Renal cortex interstitium (tissue), 11 donors: ENCODE measurements around the gene PPP4R1. TPM values are rescaled to one million over a fixed set of nuclear protein-coding genes. Genes with fewer than 3 reads are reported as not detected.

Experiments
- DNase-seq, 11 donors: peaks; one replicate each; pipeline ENCODE4 v3.0.0-alpha.2; 2013; ENCODE audit warnings: low read depth in 9 of 11, low spot score in 4 of 11; ENCODE audit errors: extremely low read depth in 1 of 11
- polyA plus RNA-seq, 3 donors: library from polyadenylated mRNA; unstranded; fragments of 120-200 nt; gene quantifications; one replicate each; pipeline ENCODE4 v1.2.1, GENCODE V29; 2013; ENCODE audit not compliant: insufficient read length in 3 of 3

PPP4R1 gene
- polyA plus RNA-seq, 3 donors: 85.1 to 90.8 (median 90.4) TPM

- no peak for DNase-seq
Measured at GRCh38 chr18:9638886-9639285, 24.5 kb upstream of the PPP4R1 start.

GRCh38 chr18:9637036-9637767 lies 22.8 kb upstream of the PPP4R1 start:
- no peak for DNase-seq

GRCh38 chr18:9634856-9635255 lies 20.5 kb upstream of the PPP4R1 start:
- no peak for DNase-seq

GRCh38 chr18:9631814-9632496 lies 17.6 kb upstream of the PPP4R1 start:
- DNase-seq: no peak

GRCh38 chr18:9630444-9630843 lies 16.1 kb upstream of the PPP4R1 start:
- DNase-seq: no peak

GRCh38 chr18:9629709-9630108 lies 15.3 kb upstream of the PPP4R1 start:
- DNase-seq: no peak

GRCh38 chr18:9628984-9629383 lies 14.6 kb upstream of the PPP4R1 start:
- DNase-seq: no peak

- no peak for DNase-seq
Measured at GRCh38 chr18:9627642-9628041, 13.3 kb upstream of the PPP4R1 start.

- DNase-seq: no peak
Measured at GRCh38 chr18:9619990-9620389, 5.6 kb upstream of the PPP4R1 start.

GRCh38 chr18:9619545-9619944 lies 5.2 kb upstream of the PPP4R1 start:
- no peak for DNase-seq

- no peak for DNase-seq
Measured at GRCh38 chr18:9619056-9619455, 4.7 kb upstream of the PPP4R1 start.

- no peak for DNase-seq
Measured at GRCh38 chr18:9617006-9617542, 2.7 kb upstream of the PPP4R1 start.

- DNase-seq: no peak
Measured at GRCh38 chr18:9616049-9616448, 1.7 kb upstream of the PPP4R1 start.

GRCh38 chr18:9615280-9615797 lies 980 bp upstream of the PPP4R1 start:
- DNase-seq: no peak

GRCh38 chr18:9613550-9614400 lies 584 bp downstream of the PPP4R1 start:
- DNase-seq: peak in 5 of 11 donors; percentile 34 to 49 (median 41)

GRCh38 chr18:9612977-9613376 lies 1.4 kb downstream of the PPP4R1 start:
- no peak for DNase-seq

- peak in 3 of 11 donors; percentile 25 to 52 (median 38) for DNase-seq
Measured at GRCh38 chr18:9612215-9612830, 2.0 kb downstream of the PPP4R1 start.

GRCh38 chr18:9609190-9609589 lies 5.2 kb downstream of the PPP4R1 start:
- no peak for DNase-seq

GRCh38 chr18:9608728-9609127 lies 5.6 kb downstream of the PPP4R1 start:
- no peak for DNase-seq
